ENCODE measurements around the gene PLBD2.
A peak's percentile ranks its signal among the peaks of the same experiment; 100 is the strongest.

The PLBD2 gene

GRCh38 chr12:113438523-113439300 lies 80.3 kb downstream of the PLBD2 start:
- FAIRE-seq (peak; percentile 28), DNase-seq (ENCODE audit: insufficient read length, low spot score) (no peak)

DNA sequence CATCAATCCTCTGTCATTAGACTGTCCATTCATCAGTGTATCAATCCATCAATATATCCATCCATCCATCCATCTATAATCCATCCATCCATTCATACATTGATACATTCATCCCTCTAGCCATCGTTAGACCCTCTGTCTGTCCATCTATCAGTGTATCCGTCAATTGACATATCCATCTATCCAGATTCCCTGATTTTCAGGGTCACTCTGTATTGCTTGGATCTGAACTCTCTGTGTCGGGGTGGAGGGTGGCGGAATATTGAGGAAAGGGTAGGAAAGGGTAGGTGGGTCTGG lies 80.9 kb downstream of the PLBD2 start:
- no peak for FAIRE-seq

GRCh38 chr12:113439606-113440030 lies 81.2 kb downstream of the PLBD2 start:
- no peak for FAIRE-seq
- DNase-seq (ENCODE audit: insufficient read length, low spot score) = peak; percentile 43

More for the DNA sequence above, 80.9 kb downstream of the PLBD2 start:
- no peak for DNase-seq (ENCODE audit: insufficient read length, low spot score)

GRCh38 chr12:113440336-113440735 lies 81.9 kb downstream of the PLBD2 start:
- FAIRE-seq = no peak
- DNase-seq (ENCODE audit: insufficient read length, low spot score) = no peak
